GM21390 (cell line): ENCODE results near the gene BTBD9.

Source experiments
- ATAC-seq: cut with Tn5 transposase; IDR thresholded peaks from one replicate; pipeline ENCODE4 v1.9.1; 2021; ENCODE audit not compliant: unreplicated experiment

Gene BTBD9

GRCh38 chr6:38264605-38265004 lies 375.1 kb downstream of the BTBD9 start:
- no peak for ATAC-seq

- ATAC-seq: no peak
Measured at GRCh38 chr6:38262609-38263008, 377.1 kb downstream of the BTBD9 start.

GRCh38 chr6:38262026-38262425 lies 377.7 kb downstream of the BTBD9 start:
- ATAC-seq: no peak

- ATAC-seq: no peak
Measured at GRCh38 chr6:38261626-38262025, 378.1 kb downstream of the BTBD9 start.

- no peak for ATAC-seq
Measured at GRCh38 chr6:38259736-38260135, 380.0 kb downstream of the BTBD9 start.

- ATAC-seq: no peak
Measured at GRCh38 chr6:38248500-38249234, 391.1 kb downstream of the BTBD9 start.

- no peak for ATAC-seq
Measured at GRCh38 chr6:38245295-38245694, 394.4 kb downstream of the BTBD9 start.

GRCh38 chr6:38244869-38245268 lies 394.9 kb downstream of the BTBD9 start:
- no peak for ATAC-seq

- ATAC-seq: no peak
Measured at GRCh38 chr6:38241200-38241871, 398.4 kb downstream of the BTBD9 start.

GRCh38 chr6:38239719-38240451 lies 399.8 kb downstream of the BTBD9 start:
- ATAC-seq: no peak

GRCh38 chr6:38236631-38237030 lies 403.1 kb downstream of the BTBD9 start:
- no peak for ATAC-seq

GRCh38 chr6:38234934-38235682 lies 404.6 kb downstream of the BTBD9 start:
- ATAC-seq: peak; percentile 92

GRCh38 chr6:38234141-38234540 lies 405.6 kb downstream of the BTBD9 start:
- no peak for ATAC-seq

- no peak for ATAC-seq
Measured at GRCh38 chr6:38233161-38233791, 406.5 kb downstream of the BTBD9 start.

- no peak for ATAC-seq
Measured at GRCh38 chr6:38225766-38226165, 414.0 kb downstream of the BTBD9 start.

GRCh38 chr6:38221251-38221650 lies 418.5 kb downstream of the BTBD9 start:
- ATAC-seq: no peak

- ATAC-seq: no peak
Measured at GRCh38 chr6:38220069-38220723, 419.5 kb downstream of the BTBD9 start.

GRCh38 chr6:38218235-38218634 lies 421.5 kb downstream of the BTBD9 start:
- no peak for ATAC-seq

GRCh38 chr6:38216451-38216850 lies 423.3 kb downstream of the BTBD9 start:
- ATAC-seq: no peak

GRCh38 chr6:38215651-38216311 lies 423.9 kb downstream of the BTBD9 start:
- no peak for ATAC-seq
